ENCODE measurements around the gene FPGS. TPM values are rescaled to one million over a fixed set of nuclear protein-coding genes. Genes with fewer than 3 reads are reported as not detected.
A peak's percentile ranks its signal among the peaks of the same experiment; 100 is the strongest.

FPGS gene
- polyA plus RNA-seq, 3 donors, result 21.3 to 28.5 (median 25.2) TPM

DNA sequence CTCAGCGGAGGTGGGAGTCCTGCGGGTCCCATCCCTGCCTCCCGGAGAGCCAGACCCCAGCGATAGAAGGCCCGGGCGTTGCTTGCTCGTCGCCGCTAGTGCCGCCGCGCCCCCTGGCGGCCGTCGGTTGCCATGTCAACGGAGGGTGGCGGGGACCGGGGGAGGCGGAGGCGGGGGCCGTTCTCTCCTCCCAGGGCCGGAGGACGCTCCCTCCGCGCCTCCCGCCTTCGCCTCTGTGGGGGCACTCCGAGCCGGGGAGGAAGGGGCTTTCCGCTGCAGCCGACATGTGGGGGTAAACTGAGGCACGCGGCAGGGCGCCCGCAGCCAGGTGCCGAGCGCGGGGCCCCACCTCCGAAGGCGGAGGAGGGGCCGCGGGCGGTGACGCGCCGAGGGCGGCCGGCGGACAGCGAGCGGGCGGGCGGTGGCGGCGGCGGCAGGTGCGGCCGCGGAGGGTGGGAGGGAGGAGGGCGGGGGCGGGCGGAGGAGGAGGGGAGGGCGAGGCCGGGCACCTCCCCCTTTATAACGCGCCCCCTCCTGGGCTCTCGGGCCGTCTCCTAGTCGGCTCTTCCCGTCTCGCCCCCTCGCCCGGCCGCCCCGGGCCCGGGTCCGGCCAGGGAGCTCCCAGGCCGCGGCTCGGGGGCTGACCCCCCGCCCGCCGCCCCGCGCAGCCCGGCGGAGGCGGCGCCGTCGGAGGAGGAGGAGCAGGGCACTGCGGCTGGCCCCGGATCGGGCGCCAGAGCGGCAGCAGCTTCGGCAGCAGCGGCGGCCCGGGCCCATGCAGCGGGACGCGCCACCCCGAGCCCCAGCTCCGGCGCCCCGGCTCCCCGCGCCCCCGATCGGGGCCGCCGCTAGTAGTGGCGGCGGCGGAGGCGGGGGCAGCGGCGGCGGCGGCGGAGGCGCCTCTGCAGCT is 17.4 kb upstream of the FPGS start:
- Mint-ChIP-seq H3K4me1 (peaks cover 61% of the 10 kb centered on the region), H3K27ac (peak overlapping the region; percentile 93 to 99 (median 98)), H3K4me3 (peak overlapping the region; percentile 53 to 70), H3K9me3 (peaks cover 0 to 6% (median 0%) of the 10 kb centered on the region in 7 donors), H3K36me3 (peaks cover 30 to 46% of the 10 kb centered on the region in 2 donors), H3K27me3 (ENCODE audit: low read depth in 3 of 3) (peaks cover 0 to 9% (median 0%) of the 10 kb centered on the region in 3 donors)
- Histone ChIP-seq H3K27ac (ENCODE audit: low read depth in 1 of 2, low read length in 2 of 2) (peak overlapping the region; percentile 96 to 97), H4K20me1 (ENCODE audit: insufficient read depth, low read length) (peaks cover 43% of the 10 kb centered on the region), H3K9me3 (replicated peaks in 1 of 2; ENCODE audit: control insufficient read depth in 1 of 2, insufficient read depth in 1 of 2, low read length in 2 of 2) (no peaks in the 10 kb centered on the region), H3K9ac (ENCODE audit: insufficient read depth, low read length, poor library complexity, severe bottlenecking) (peak overlapping the region; percentile 94), H3K4me1 (ENCODE audit: control insufficient read depth in 1 of 2, insufficient read depth in 2 of 2, low read length in 2 of 2) (peaks cover 58 to 64% of the 10 kb centered on the region in 2 donors), H3K4me3 (replicated peaks in 1 of 3; ENCODE audit: low read depth in 2 of 3, low read length in 3 of 3) (peak overlapping the region; percentile 40 to 98 (median 96)), H3K79me2 (ENCODE audit: insufficient read depth, low read length) (peaks cover 66% of the 10 kb centered on the region), H3K4me2 (replicated peaks; ENCODE audit: extremely low read depth, low read length, poor library complexity, severe bottlenecking) (peak overlapping the region; percentile 97), H2AFZ (ENCODE audit: insufficient read depth, low read depth, low read length, poor library complexity, severe bottlenecking) (peak overlapping the region; percentile 52), H3K27me3 (ENCODE audit: control insufficient read depth in 2 of 2, insufficient read depth in 2 of 2, low read length in 2 of 2) (no peaks in the 10 kb centered on the region), H3K36me3 (replicated peaks in 1 of 2; ENCODE audit: control insufficient read depth in 1 of 2, insufficient read depth in 2 of 2, low read length in 2 of 2) (peaks cover 32 to 33% of the 10 kb centered on the region in 2 donors)
- TF ChIP-seq, protein P1, sequence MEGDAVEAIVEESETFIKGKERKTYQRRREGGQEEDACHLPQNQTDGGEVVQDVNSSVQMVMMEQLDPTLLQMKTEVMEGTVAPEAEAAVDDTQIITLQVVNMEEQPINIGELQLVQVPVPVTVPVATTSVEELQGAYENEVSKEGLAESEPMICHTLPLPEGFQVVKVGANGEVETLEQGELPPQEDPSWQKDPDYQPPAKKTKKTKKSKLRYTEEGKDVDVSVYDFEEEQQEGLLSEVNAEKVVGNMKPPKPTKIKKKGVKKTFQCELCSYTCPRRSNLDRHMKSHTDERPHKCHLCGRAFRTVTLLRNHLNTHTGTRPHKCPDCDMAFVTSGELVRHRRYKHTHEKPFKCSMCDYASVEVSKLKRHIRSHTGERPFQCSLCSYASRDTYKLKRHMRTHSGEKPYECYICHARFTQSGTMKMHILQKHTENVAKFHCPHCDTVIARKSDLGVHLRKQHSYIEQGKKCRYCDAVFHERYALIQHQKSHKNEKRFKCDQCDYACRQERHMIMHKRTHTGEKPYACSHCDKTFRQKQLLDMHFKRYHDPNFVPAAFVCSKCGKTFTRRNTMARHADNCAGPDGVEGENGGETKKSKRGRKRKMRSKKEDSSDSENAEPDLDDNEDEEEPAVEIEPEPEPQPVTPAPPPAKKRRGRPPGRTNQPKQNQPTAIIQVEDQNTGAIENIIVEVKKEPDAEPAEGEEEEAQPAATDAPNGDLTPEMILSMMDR (IDR thresholded peaks at IDR 0.05), result peak; percentile 91
- DNase-seq, result peak; percentile 75 to 86 (median 83)
- under 1% methylated on average over 88 of the region's 123 CpGs for WGBS (ENCODE audit: insufficient coverage)
- intact Hi-C loops (cut with micrococcal nuclease), result loop anchor here (1.0 to 5.0 kb wide), 6 partner anchors 9 to 268 kb away; partner anchors contain the start of genes ST6GALNAC4 (in 1 of the 2) and TOR2A (in 1 of the 2)

Data from CD14-positive monocyte (primary cell).